HCT116 (cell line): ENCODE measurements around the gene CTSH. TPM values are rescaled to one million over a fixed set of nuclear protein-coding genes. Genes with fewer than 3 reads are reported as not detected.

Source experiments
- ATAC-seq: fragments of 200-7000 bp; cut with Tn5 transposase; 2 replicates; pipeline ENCODE4 v1.9.1; 2020; ENCODE audit warnings: mild to moderate bottlenecking, moderate library complexity
- BruUV-seq: library from RNA; stranded (reverse); fragments of 400-500 nt; replicated peaks from 2 replicates; lab custom pipeline; 2021; lab: Mats Ljungman, UMichigan
- CTCF ChIA-PET: fragments of 300-600 bp; sonication (Branson Sonifier 250); formaldehyde crosslinking; loops from one replicate; lab custom pipeline; 2021; ENCODE audit warnings: antibody characterized with exemption; lab: Charles Lee
- POLR2A ChIA-PET: fragments of 300-600, 350-600 bp; sonication (Branson Sonifier 250); formaldehyde crosslinking; loops from one replicate; lab custom pipeline; 2021; ENCODE audit warnings: antibody characterized with exemption; lab: Charles Lee
- RAD21 ChIA-PET, 2 experiments: fragments of 300-600 bp; sonication (Branson Sonifier 250); formaldehyde crosslinking; loops; one replicate each; lab custom pipeline; 2023; ENCODE audit warnings: low total read pairs in 2 of 2; ENCODE audit not compliant: uncharacterized antibody in 2 of 2, unreplicated experiment in 2 of 2, low non-redundant PET in 1 of 2; lab: Charles Lee
- DNase-seq: peaks from one replicate; pipeline ENCODE4 v3.0.0-alpha.2; 2010; ENCODE audit warnings: low read depth, low spot score
- H2AFZ ChIP-seq: fragments of 200-600 bp; shearing (Covaris generic), sonication (generic); 2 replicates; pipeline ENCODE4 v1.6.1; 2017; ENCODE audit warnings: low read depth, mixed run types, mixed read lengths, antibody characterized with exemption, low read length; ENCODE audit not compliant: poor library complexity, severe bottlenecking
- H3K27ac ChIP-seq: 2 replicates; pipeline ENCODE4 v1.5.1; 2012; ENCODE audit warnings: low read depth, low read length
- H3K27me3 ChIP-seq: fragments of 200-600 bp; sonication (generic); 2 replicates; pipeline ENCODE4 v1.6.1; 2016; ENCODE audit warnings: mixed run types, low read length, mixed read lengths; ENCODE audit not compliant: insufficient read depth
- H3K36me3 ChIP-seq, 2 experiments: fragments of 200-500 bp in 1 of 2; fragments of 200-600 bp in 1 of 2; sonication (Bioruptor generic) in 1 of 2; sonication (generic) in 1 of 2; 2 replicates each; pipeline versions ENCODE4 v1.5.1 to v1.6.1; 2014 to 2016; ENCODE audit warnings: low read length in 2 of 2, inconsistent platforms in 1 of 2, mixed read lengths in 1 of 2, mixed run types in 1 of 2; ENCODE audit not compliant: insufficient read depth in 2 of 2, control insufficient read depth in 1 of 2
- H3K4me1 ChIP-seq, 2 experiments: fragments of 200-600 bp in 1 of 2; sonication (generic) in 1 of 2; 2 replicates each; pipeline versions ENCODE4 v1.5.1 to v1.6.1; 2012 to 2017; ENCODE audit warnings: low read length in 2 of 2, inconsistent platforms in 1 of 2, mild to moderate bottlenecking in 1 of 2, mixed read lengths in 1 of 2, mixed run types in 1 of 2, moderate library complexity in 1 of 2; ENCODE audit not compliant: insufficient read depth in 2 of 2, control insufficient read depth in 1 of 2
- H3K4me2 ChIP-seq: fragments of 200-600 bp; sonication (generic); 2 replicates; pipeline ENCODE4 v1.6.1; 2017; ENCODE audit warnings: mixed run types, low read length, mixed read lengths
- H3K4me3 ChIP-seq, 2 experiments: fragments of 200-600 bp in 1 of 2; sonication (generic) in 1 of 2; replicated peaks in 1 of 2; 2 replicates each; pipeline ENCODE4 v1.5.1; 2011 to 2016; ENCODE audit warnings: low read length in 2 of 2, control low read depth in 1 of 2, low read depth in 1 of 2, mild to moderate bottlenecking in 1 of 2, mixed read lengths in 1 of 2, mixed run types in 1 of 2
- H3K79me2 ChIP-seq: fragments of 200-600 bp; sonication (generic); 2 replicates; pipeline ENCODE4 v1.6.1; 2017; ENCODE audit warnings: mild to moderate bottlenecking, mixed run types, low read length, moderate library complexity, mixed read lengths; ENCODE audit not compliant: insufficient read depth
- H3K9ac ChIP-seq: fragments of 200-600 bp; sonication (generic); 2 replicates; pipeline ENCODE4 v1.6.1; 2016; ENCODE audit warnings: low read length, mixed read lengths
- H3K9me2 ChIP-seq: fragments of 200-600 bp; sonication (generic), shearing (Covaris generic); 2 replicates; pipeline ENCODE4 v1.6.1; 2017; ENCODE audit warnings: mixed run types, mild to moderate bottlenecking, moderate library complexity; ENCODE audit not compliant: insufficient read depth
- H3K9me3 ChIP-seq, 2 experiments: fragments of 200-500 bp in 1 of 2; fragments of 200-600 bp in 1 of 2; sonication (Bioruptor generic) in 1 of 2; sonication (generic) in 1 of 2; 2 replicates each; pipeline ENCODE4 v1.6.1; 2014 to 2017; ENCODE audit warnings: low read length in 2 of 2, mixed read lengths in 2 of 2, inconsistent platforms in 1 of 2, low read depth in 1 of 2, mild to moderate bottlenecking in 1 of 2, mixed run types in 1 of 2, moderate library complexity in 1 of 2; ENCODE audit not compliant: control insufficient read depth in 1 of 2, insufficient read depth in 1 of 2
- H4K20me1 ChIP-seq: fragments of 200-600 bp; sonication (generic), shearing (Covaris generic); 2 replicates; pipeline ENCODE4 v1.6.1; 2017; ENCODE audit warnings: mixed run types, mild to moderate bottlenecking, moderate library complexity; ENCODE audit not compliant: insufficient read depth
- ATF3 ChIP-seq: IDR thresholded peaks from 2 replicates; pipeline ENCODE4 v1.6.1; 2012
- CEBPB ChIP-seq: IDR thresholded peaks from 2 replicates; pipeline ENCODE4 v1.6.1; 2012; ENCODE audit warnings: low read depth
- EGR1 ChIP-seq: IDR thresholded peaks from 2 replicates; pipeline ENCODE4 v1.6.1; 2012; ENCODE audit warnings: low read depth
- ELF1 ChIP-seq: IDR thresholded peaks from 2 replicates; pipeline ENCODE4 v1.6.1; 2012; ENCODE audit warnings: low read depth, borderline replicate concordance
- EZH2 ChIP-seq: fragments of 200-600 bp; sonication (generic); IDR thresholded peaks from 2 replicates; pipeline ENCODE4 v1.6.1; 2017; ENCODE audit warnings: antibody characterized with exemption, mixed run types
- EZH2phosphoT487 ChIP-seq: fragments of 200-600 bp; IDR thresholded peaks from 2 replicates; pipeline ENCODE4 v1.6.1; 2018; ENCODE audit warnings: antibody characterized with exemption, borderline replicate concordance
- JUND ChIP-seq: IDR thresholded peaks from 2 replicates; pipeline ENCODE4 v1.6.1; 2012
- MAX ChIP-seq: IDR thresholded peaks from 2 replicates; pipeline ENCODE4 v1.6.1; 2012
- POLR2A ChIP-seq: IDR thresholded peaks from 2 replicates; pipeline ENCODE4 v1.7.0; 2011; ENCODE audit warnings: borderline replicate concordance; ENCODE audit not compliant: insufficient read depth, insufficient read length; ENCODE audit errors: extremely low read depth
- POLR2AphosphoS5 ChIP-seq: IDR thresholded peaks from 2 replicates; pipeline ENCODE4 v1.6.1; 2011; ENCODE audit warnings: mild to moderate bottlenecking, low read depth, low read length, moderate library complexity
- RAD21 ChIP-seq: IDR thresholded peaks from 2 replicates; pipeline ENCODE4 v1.6.1; 2012; ENCODE audit warnings: low read depth, mild to moderate bottlenecking
- REST ChIP-seq: IDR thresholded peaks from 2 replicates; pipeline ENCODE4 v1.6.1; 2012; ENCODE audit warnings: low read depth
- SP1 ChIP-seq: IDR thresholded peaks from 2 replicates; pipeline ENCODE4 v1.6.1; 2012; ENCODE audit warnings: low read depth
- TCF7L2 ChIP-seq: IDR thresholded peaks from 2 replicates; pipeline ENCODE4 v1.7.0; 2011; ENCODE audit warnings: borderline replicate concordance, inconsistent platforms; ENCODE audit not compliant: insufficient read depth, insufficient read length; ENCODE audit errors: extremely low read depth
- YY1 ChIP-seq: IDR thresholded peaks from 2 replicates; pipeline ENCODE4 v1.6.1; 2011; ENCODE audit warnings: low read length, low read depth, moderate library complexity, mild to moderate bottlenecking; ENCODE audit not compliant: insufficient replicate concordance; ENCODE audit errors: extremely low read depth
- ZFX ChIP-seq: fragments of 450-650 bp; IDR thresholded peaks from 2 replicates; pipeline ENCODE4 v1.6.1; 2017
- ZNF274 ChIP-seq: fragments of 200-500 bp; sonication (Bioruptor generic); IDR thresholded peaks from 2 replicates; pipeline ENCODE4 v1.6.1; 2014; ENCODE audit warnings: mild to moderate bottlenecking, low read depth, low read length, inconsistent platforms
- intact Hi-C: fragments of 100-400 bp; cut with micrococcal nuclease; formaldehyde crosslinking; loops from 2 replicates; pipeline ENCODE4 v1.10.0; 2022
- total RNA-seq: library from RNA; stranded (reverse); gene quantifications from one replicate; pipeline ENCODE4 v1.2.1, GENCODE V29; 2021; ENCODE audit not compliant: unreplicated experiment

The CTSH gene
- total RNA-seq, 1 experiment from 2014 or later: 37.5 TPM

GRCh38 chr15:78898540-78898939 lies 46.3 kb downstream of the CTSH start:
- Histone ChIP-seq H3K4me2 (no peak overlapping the region), H3K36me3 (peaks cover 51 to 64% of the 10 kb centered on the region in 2 experiments), H2AFZ (no peak overlapping the region), H3K9me2 (no peaks in the 10 kb centered on the region), H3K9me3 (no peaks in the 10 kb centered on the region), H3K9ac (no peak overlapping the region), H4K20me1 (peaks cover 7% of the 10 kb centered on the region; the same call in 1 of the 2 replicates), H3K27me3 (no peaks in the 10 kb centered on the region), H3K4me3 (no peak overlapping the region), H3K79me2 (peaks cover 70% of the 10 kb centered on the region), H3K27ac (no peak overlapping the region), H3K4me1 (no peaks in the 10 kb centered on the region)
- ChIA-PET RAD21 (no interaction called here), CTCF (no interaction called here), POLR2A (no interaction called here)
- BruUV-seq: no TSS peak
- intact Hi-C loops: no loop called here
- TF ChIP-seq ZFX: no peak
- TF ChIP-seq POLR2AphosphoS5: no peak
- TF ChIP-seq POLR2A: no peak
- TF ChIP-seq ATF3: no peak
- ATAC-seq (no peak), DNase-seq (no peak)

- DNase-seq: no peak
- H3K9ac ChIP-seq: no peak overlapping the region
- no peak overlapping the region for H3K4me2 ChIP-seq
- no peaks in the 10 kb centered on the region for H3K4me1 ChIP-seq
- H3K9me2 ChIP-seq: no peaks in the 10 kb centered on the region
- no peak overlapping the region for H3K4me3 ChIP-seq
- no TSS peak for BruUV-seq
- H3K36me3 ChIP-seq: peaks cover 68 to 71% of the 10 kb centered on the region in 2 experiments
- no peak for TF ChIP-seq REST
- no peak for TF ChIP-seq ATF3
- TF ChIP-seq TCF7L2: no peak
- no peak for TF ChIP-seq POLR2AphosphoS5
- TF ChIP-seq YY1: no peak
- TF ChIP-seq EZH2phosphoT487: no peak
- TF ChIP-seq CEBPB: no peak
- TF ChIP-seq EZH2: no peak
- TF ChIP-seq MAX: no peak
- TF ChIP-seq ZNF274: no peak
- TF ChIP-seq JUND: no peak
- no peak for TF ChIP-seq ELF1
- no peak for TF ChIP-seq EGR1
- no peak for TF ChIP-seq SP1
- no peak for TF ChIP-seq RAD21
- TF ChIP-seq, all 23 proteins: peak for 0
- ATAC-seq: no peak
- ChIA-PET RAD21 (no interaction called here), CTCF (no interaction called here), POLR2A (no interaction called here)
- Histone ChIP-seq H4K20me1 (no peaks in the 10 kb centered on the region; the same call in 1 of the 2 replicates), H3K9me3 (no peaks in the 10 kb centered on the region), H3K27me3 (no peaks in the 10 kb centered on the region), H2AFZ (no peak overlapping the region), H3K27ac (no peak overlapping the region), H3K79me2 (peaks cover 86% of the 10 kb centered on the region)
- intact Hi-C loops: no loop called here
These were observed 49.4 kb downstream of the CTSH start for GRCh38 chr15:78895471-78895870.
